ENCODE data around the gene DNAJC16. TPM values are rescaled to one million over a fixed set of nuclear protein-coding genes. Genes with fewer than 3 reads are reported as not detected.

Gene DNAJC16
- total and polyA plus RNA-seq, 2 of the 4 experiments (the other 2 are of a cell fraction): 8.0 to 13.1 TPM

DNA sequence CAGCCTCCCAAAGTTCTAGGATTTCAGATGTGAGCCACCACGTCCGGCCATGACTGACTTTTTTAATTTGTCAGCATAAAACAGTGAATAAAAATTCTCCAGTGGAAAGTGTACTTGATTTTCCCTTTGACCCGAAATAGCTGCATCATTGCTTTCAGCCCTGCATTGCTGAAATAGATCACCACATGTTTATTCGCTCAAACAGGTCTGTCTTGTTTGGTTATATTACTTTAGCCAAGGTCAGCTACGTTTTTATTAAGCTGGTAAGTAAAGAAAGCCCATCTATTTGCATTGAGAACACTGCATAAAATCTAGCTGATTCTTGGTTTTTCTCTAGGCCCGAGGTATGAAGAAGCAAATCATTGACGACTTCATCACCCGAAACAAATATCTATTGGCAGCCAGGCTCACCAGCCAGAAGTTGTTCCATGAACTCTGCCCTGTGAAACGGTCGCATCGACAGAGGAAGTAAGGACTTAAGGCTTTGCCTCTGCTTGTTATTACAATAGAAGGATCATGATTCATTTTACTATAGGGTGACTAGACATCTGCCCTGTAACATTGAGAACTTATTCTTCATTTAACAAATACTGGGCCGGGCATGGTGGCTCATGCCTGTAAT, 32.7 kb downstream of the DNAJC16 start:
- CTCF ChIA-PET: no interaction called here
- no peak overlapping the region for H3K56ac ChIP-seq (ENCODE audit: extremely low read depth, insufficient read depth, low read length)
- 86% methylated on average over 4 of the region's 12 CpGs; no CpG with 5 or more reads in 1 of the 2 experiments for WGBS, 2 experiments (ENCODE audit: extremely low coverage in 2 of 2, insufficient read length in 1 of 2)
- no peak overlapping the region for H3K4ac ChIP-seq (ENCODE audit: low read depth, low read length)
- H3K23ac ChIP-seq (ENCODE audit: low read depth, low read length): no peak overlapping the region
- H2BK20ac ChIP-seq (ENCODE audit: low read depth, low read length): no peak overlapping the region
- H3K4me3 ChIP-seq (ENCODE audit: insufficient read depth, low read depth, low read length): no peak overlapping the region
- no peaks in the 10 kb centered on the region; the same call in 1 of the 2 replicates for H3K9me1 ChIP-seq (ENCODE audit: insufficient read depth, low read length)
- H3K36me3 ChIP-seq (ENCODE audit: control insufficient read depth, insufficient read depth, low read length): peaks cover 28% of the 10 kb centered on the region
- H4K8ac ChIP-seq (ENCODE audit: low read depth in 2 of 2, low read length in 2 of 2): no peak overlapping the region
- H3K9ac ChIP-seq (ENCODE audit: low read depth, low read length): no peak overlapping the region
- no peak overlapping the region for H2AK9ac ChIP-seq (replicated peaks; ENCODE audit: low read depth, low read length, poor library complexity)
- no peak overlapping the region for H3K27ac ChIP-seq (ENCODE audit: insufficient read depth, low read length)
- H2BK5ac ChIP-seq (ENCODE audit: low read depth, low read length, poor library complexity, severe bottlenecking): no peak overlapping the region
- H2AK5ac ChIP-seq (ENCODE audit: low read depth, low read length): no peak overlapping the region
- DNase-seq: no peak
- H3K9me3 ChIP-seq (ENCODE audit: control insufficient read depth, insufficient read depth, low read length): no peaks in the 10 kb centered on the region
- BruUV-seq (replicated peaks): no TSS peak
- intact Hi-C loops (cut with micrococcal nuclease) (no loop called here), dilution Hi-C loops (cut with HindIII; ENCODE audit: low sequenced_read_pairs, unreplicated experiment) (no loop called here), in situ Hi-C loops (cut with MboI; ENCODE audit: low sequenced_read_pairs) (no loop called here)
- no peaks in the 10 kb centered on the region for H3K79me1 ChIP-seq (ENCODE audit: low read depth in 1 of 2, low read length in 2 of 2)
- TF ChIP-seq NFE2L2 (IDR thresholded peaks at IDR 0.05; ENCODE audit: low read depth, low read length) (no peak), POLR2A (IDR thresholded peaks at IDR 0.05; ENCODE audit: low read depth, low read length) (no peak), CHD1 (IDR thresholded peaks at IDR 0.05; ENCODE audit: low read depth, low read length) (no peak), MXI1 (IDR thresholded peaks at IDR 0.05; ENCODE audit: borderline replicate concordance, low read depth, low read length) (no peak), RAD21 (IDR thresholded peaks at IDR 0.05; ENCODE audit: low read length) (no peak), MAFK (IDR thresholded peaks at IDR 0.05; ENCODE audit: low read depth, low read length) (no peak), BHLHE40 (IDR thresholded peaks at IDR 0.05; ENCODE audit: low read depth, low read length) (no peak), SMC3 (IDR thresholded peaks at IDR 0.05; ENCODE audit: low read depth, low read length) (no peak), FOS (IDR thresholded peaks at IDR 0.05; ENCODE audit: low read depth, low read length) (no peak), CEBPB (IDR thresholded peaks at IDR 0.05; ENCODE audit: low read depth, low read length) (no peak), RFX5 (IDR thresholded peaks at IDR 0.05; ENCODE audit: low read depth, low read length) (no peak), RCOR1 (IDR thresholded peaks at IDR 0.05; ENCODE audit: insufficient replicate concordance, low read length) (no peak), MAZ (IDR thresholded peaks at IDR 0.05; ENCODE audit: borderline replicate concordance, low read depth, low read length) (no peak)
- TF ChIP-seq, protein P1, sequence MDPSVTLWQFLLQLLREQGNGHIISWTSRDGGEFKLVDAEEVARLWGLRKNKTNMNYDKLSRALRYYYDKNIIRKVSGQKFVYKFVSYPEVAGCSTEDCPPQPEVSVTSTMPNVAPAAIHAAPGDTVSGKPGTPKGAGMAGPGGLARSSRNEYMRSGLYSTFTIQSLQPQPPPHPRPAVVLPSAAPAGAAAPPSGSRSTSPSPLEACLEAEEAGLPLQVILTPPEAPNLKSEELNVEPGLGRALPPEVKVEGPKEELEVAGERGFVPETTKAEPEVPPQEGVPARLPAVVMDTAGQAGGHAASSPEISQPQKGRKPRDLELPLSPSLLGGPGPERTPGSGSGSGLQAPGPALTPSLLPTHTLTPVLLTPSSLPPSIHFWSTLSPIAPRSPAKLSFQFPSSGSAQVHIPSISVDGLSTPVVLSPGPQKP (IDR thresholded peaks at IDR 0.05; ENCODE audit: borderline replicate concordance, low read depth, low read length): no peak
- TF ChIP-seq, protein P2, sequence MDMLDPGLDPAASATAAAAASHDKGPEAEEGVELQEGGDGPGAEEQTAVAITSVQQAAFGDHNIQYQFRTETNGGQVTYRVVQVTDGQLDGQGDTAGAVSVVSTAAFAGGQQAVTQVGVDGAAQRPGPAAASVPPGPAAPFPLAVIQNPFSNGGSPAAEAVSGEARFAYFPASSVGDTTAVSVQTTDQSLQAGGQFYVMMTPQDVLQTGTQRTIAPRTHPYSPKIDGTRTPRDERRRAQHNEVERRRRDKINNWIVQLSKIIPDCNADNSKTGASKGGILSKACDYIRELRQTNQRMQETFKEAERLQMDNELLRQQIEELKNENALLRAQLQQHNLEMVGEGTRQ (IDR thresholded peaks at IDR 0.05; ENCODE audit: low read depth, low read length): no peak
- TF ChIP-seq, protein P3, sequence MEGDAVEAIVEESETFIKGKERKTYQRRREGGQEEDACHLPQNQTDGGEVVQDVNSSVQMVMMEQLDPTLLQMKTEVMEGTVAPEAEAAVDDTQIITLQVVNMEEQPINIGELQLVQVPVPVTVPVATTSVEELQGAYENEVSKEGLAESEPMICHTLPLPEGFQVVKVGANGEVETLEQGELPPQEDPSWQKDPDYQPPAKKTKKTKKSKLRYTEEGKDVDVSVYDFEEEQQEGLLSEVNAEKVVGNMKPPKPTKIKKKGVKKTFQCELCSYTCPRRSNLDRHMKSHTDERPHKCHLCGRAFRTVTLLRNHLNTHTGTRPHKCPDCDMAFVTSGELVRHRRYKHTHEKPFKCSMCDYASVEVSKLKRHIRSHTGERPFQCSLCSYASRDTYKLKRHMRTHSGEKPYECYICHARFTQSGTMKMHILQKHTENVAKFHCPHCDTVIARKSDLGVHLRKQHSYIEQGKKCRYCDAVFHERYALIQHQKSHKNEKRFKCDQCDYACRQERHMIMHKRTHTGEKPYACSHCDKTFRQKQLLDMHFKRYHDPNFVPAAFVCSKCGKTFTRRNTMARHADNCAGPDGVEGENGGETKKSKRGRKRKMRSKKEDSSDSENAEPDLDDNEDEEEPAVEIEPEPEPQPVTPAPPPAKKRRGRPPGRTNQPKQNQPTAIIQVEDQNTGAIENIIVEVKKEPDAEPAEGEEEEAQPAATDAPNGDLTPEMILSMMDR (conservative IDR thresholded peaks at IDR 0.05; ENCODE audit: low read depth, low read length): no peak
- no peak for ATAC-seq (ENCODE audit: low read depth)
- H3K4me1 ChIP-seq (ENCODE audit: control insufficient read depth, insufficient read depth, low read length): no peaks in the 10 kb centered on the region
- no peak overlapping the region for H3K18ac ChIP-seq (ENCODE audit: low read depth, low read length)
- no peak overlapping the region for H4K5ac ChIP-seq (ENCODE audit: low read depth, low read length)
- POLR2A ChIA-PET (ENCODE audit: unreplicated experiment): no interaction called here
- H2BK15ac ChIP-seq (ENCODE audit: low read depth, low read length): no peak overlapping the region
- H4K91ac ChIP-seq (ENCODE audit: insufficient read depth, low read depth, low read length): no peak overlapping the region
- no peaks in the 10 kb centered on the region for H3K27me3 ChIP-seq (ENCODE audit: control insufficient read depth, insufficient read depth, low read length)
- H2BK120ac ChIP-seq (ENCODE audit: low read depth, low read length): no peak overlapping the region
- no peaks in the 10 kb centered on the region for H4K20me1 ChIP-seq (ENCODE audit: insufficient read depth, low read length)
- no peak overlapping the region for H3K14ac ChIP-seq (replicated peaks; ENCODE audit: low read depth, low read length)
- no peak overlapping the region for H2AFZ ChIP-seq (replicated peaks; ENCODE audit: low read length, poor library complexity)
- no peak overlapping the region for H3K4me2 ChIP-seq (ENCODE audit: low read depth, low read length)

Measured in IMR-90 (cell line).